ENCODE measurements around the gene PAK3.

Gene PAK3

DNA sequence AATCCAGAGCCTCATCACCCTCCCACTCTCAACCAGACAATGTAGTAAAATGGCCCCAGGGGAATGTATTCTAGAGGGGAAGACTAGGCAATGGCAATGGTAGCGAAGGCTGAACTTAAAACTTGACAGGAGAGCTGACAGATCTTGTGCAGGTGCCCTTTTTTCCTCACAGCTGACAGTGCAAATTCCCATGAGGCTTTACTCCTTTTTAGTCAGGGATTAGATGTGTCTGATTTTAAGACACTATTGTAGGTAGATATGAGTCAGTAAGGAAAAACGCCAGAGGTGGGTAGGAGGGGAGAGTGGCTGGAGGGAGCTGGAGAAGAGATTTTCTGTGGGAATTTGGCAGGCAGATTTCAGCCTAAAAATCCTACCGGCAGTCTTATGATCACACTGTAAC, 163.6 kb downstream of the PAK3 start:
- no peak for DNase-seq (ENCODE audit: low read depth in 1 of 2, low spot score in 1 of 2)

- no peak for DNase-seq (ENCODE audit: low read depth in 1 of 2, low spot score in 1 of 2)
Observed at GRCh38 chrX:111260451-111260850, 164.5 kb downstream of the PAK3 start.

DNA sequence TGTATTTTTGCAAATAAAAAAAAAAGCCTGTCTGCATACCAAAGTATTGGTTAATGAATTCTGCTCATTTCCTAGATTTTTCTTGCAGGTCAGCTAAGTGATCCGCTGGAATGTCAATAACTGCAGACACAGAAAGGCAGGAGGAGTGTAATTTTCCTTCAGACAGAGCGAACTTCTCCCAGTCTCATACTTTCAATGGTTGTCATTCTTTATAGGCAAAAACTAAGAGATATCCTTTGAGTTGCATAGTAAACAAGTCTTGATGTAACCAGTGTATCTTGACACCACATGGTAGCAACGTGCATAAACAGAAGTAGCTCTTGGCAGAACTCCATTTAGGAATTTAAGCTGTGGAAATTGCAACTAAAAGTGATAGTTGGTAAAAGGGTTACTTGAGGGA, 166.1 kb downstream of the PAK3 start:
- no peak for DNase-seq (ENCODE audit: low read depth in 1 of 2, low spot score in 1 of 2)

DNA sequence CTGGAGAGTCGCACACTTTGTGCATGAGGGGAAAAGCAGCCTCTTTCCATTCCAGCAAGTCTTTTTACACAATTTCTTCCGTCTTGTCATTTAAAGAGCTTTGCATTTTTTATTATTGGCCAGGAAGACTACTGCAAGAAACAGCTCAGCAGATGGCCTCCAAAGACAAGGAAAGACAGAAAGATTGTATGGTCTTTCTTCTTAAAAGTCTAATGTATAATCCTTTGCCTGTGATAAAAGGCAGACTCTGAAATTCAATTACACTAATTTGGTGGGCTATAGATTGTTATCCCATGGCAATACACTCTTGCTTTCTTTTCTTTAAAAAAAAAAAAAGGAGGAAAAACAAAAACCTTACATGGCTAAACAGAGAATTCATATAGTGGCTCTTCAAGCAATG, 168.4 kb downstream of the PAK3 start:
- no peak for DNase-seq (ENCODE audit: low read depth in 1 of 2, low spot score in 1 of 2)

DNA sequence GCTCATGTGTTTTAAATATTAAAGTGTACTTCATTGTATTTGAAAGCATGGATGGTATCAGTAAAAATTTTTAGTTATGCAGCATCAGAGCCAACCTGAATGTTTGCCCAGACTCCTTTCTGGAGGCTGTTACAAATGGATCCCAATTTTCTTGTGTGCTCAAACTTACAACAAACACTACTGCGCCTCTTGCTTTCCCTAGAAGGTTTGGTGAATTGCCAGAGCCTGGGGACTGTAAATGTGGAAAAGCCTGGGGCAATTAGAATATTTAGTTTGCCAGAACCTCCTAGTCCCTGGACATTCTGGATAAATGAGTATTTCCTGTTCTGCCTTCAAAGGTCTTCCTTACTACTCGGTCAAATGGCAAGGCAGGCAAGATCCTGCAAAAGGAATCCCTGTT, 169.5 kb downstream of the PAK3 start:
- DNase-seq (ENCODE audit: low read depth in 1 of 2, low spot score in 1 of 2), result no peak

GRCh38 chrX:111268506-111268905, 172.5 kb downstream of the PAK3 start:
- DNase-seq (ENCODE audit: low read depth in 1 of 2, low spot score in 1 of 2), result no peak

DNA sequence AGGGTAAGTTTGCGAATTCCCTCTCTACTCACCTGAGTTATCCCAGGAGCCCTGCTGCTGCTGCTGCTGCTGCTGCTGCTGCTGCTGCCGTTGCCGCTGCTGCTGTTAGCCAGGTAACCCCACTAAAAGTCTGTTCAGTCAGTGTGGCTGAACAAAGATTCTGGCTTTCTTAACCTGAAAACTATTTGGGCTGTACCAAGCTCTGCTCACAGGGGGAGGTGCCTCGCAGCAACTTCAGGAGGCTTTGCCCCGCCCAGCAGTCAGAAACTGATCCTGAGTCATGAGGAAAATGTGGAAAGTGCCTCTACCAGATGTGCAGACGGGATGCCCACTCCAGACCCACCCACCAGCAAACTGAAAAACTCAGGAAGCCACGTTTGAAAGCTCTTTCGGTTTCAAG, 174.3 kb downstream of the PAK3 start, which contains the start of gene CAPN6:
TSS of gene CAPN6 (minus strand) at position 145 of the 400 bp plus-strand sequence. CDS start 6,547 bp downstream, outside the sequence.
- no peak for DNase-seq (ENCODE audit: low read depth in 1 of 2, low spot score in 1 of 2)
